Tibial nerve (tissue), 4 donors: ENCODE data around the gene FNDC3B.

ENCODE experiments used
- EP300 ChIP-seq, 2 donors: sonication (generic); formaldehyde crosslinking; IDR thresholded peaks; one replicate each; pipeline ENCODE4 v1.6.1; 2017; ENCODE audit warnings: antibody characterized with exemption in 2 of 2, mild to moderate bottlenecking in 1 of 2
- POLR2A ChIP-seq, 2 donors: fragments of 450-650 bp; IDR thresholded peaks; one replicate each; pipeline ENCODE4 v1.6.1; 2017; ENCODE audit warnings: antibody characterized with exemption in 2 of 2, mild to moderate bottlenecking in 2 of 2, moderate library complexity in 2 of 2
- TF ChIP-seq, protein P1 (sequence below), 5 experiments: fragments of 200-600 bp in 3 of 5; fragments of 450-650 bp in 2 of 5; sonication (generic) in 3 of 5; IDR thresholded peaks; one replicate each; pipeline ENCODE4 v1.5.1; 2016 to 2019; ENCODE audit warnings: antibody characterized with exemption in 5 of 5, mild to moderate bottlenecking in 3 of 5, moderate library complexity in 2 of 5

- TF ChIP-seq, protein P1, sequence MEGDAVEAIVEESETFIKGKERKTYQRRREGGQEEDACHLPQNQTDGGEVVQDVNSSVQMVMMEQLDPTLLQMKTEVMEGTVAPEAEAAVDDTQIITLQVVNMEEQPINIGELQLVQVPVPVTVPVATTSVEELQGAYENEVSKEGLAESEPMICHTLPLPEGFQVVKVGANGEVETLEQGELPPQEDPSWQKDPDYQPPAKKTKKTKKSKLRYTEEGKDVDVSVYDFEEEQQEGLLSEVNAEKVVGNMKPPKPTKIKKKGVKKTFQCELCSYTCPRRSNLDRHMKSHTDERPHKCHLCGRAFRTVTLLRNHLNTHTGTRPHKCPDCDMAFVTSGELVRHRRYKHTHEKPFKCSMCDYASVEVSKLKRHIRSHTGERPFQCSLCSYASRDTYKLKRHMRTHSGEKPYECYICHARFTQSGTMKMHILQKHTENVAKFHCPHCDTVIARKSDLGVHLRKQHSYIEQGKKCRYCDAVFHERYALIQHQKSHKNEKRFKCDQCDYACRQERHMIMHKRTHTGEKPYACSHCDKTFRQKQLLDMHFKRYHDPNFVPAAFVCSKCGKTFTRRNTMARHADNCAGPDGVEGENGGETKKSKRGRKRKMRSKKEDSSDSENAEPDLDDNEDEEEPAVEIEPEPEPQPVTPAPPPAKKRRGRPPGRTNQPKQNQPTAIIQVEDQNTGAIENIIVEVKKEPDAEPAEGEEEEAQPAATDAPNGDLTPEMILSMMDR (IDR thresholded peaks at IDR 0.05): no peak
- no peak for TF ChIP-seq POLR2A (IDR thresholded peaks at IDR 0.05)
- no peak for TF ChIP-seq EP300 (IDR thresholded peaks at IDR 0.05)
These were observed 105.8 kb downstream of the FNDC3B start for GRCh38 chr3:172145031-172145686.
